Heart right ventricle (tissue), 16 donors: ENCODE data around the gene CD48. TPM values are rescaled to one million over a fixed set of nuclear protein-coding genes. Genes with fewer than 3 reads are reported as not detected.

Experiments used
- ATAC-seq, 8 donors: fragments of 200-7000 bp; cut with Tn5 transposase; one replicate each; pipeline ENCODE4 v1.9.1; 2020; ENCODE audit warnings: mild to moderate bottlenecking in 8 of 8, moderate library complexity in 8 of 8, moderate number of reproducible peaks in 1 of 8
- DNase-seq, 2 donors: peaks; one replicate each; pipeline ENCODE4 v3.0.0-alpha.2; 2020
- H3K27ac ChIP-seq, 10 donors: fragments of 200-600 bp; sonication (generic) in 2 of 10; one replicate each; pipeline versions ENCODE4 v1.5.0 to v1.8.0; 2020 to 2022; ENCODE audit warnings: mild to moderate bottlenecking in 3 of 10
- H3K27me3 ChIP-seq, 7 donors: fragments of 200-600 bp; one replicate each; pipeline ENCODE4 v1.8.0; 2021 to 2022; ENCODE audit warnings: mild to moderate bottlenecking in 2 of 7
- H3K36me3 ChIP-seq, 9 donors: fragments of 200-600 bp; sonication (generic) in 1 of 9; one replicate each; pipeline versions ENCODE4 v1.5.0 to v1.8.0; 2020 to 2022; ENCODE audit warnings: mild to moderate bottlenecking in 2 of 9
- H3K4me1 ChIP-seq, 9 donors: fragments of 200-600 bp; sonication (generic) in 1 of 9; one replicate each; pipeline versions ENCODE4 v1.5.0 to v1.8.0; 2020 to 2022; ENCODE audit warnings: mild to moderate bottlenecking in 4 of 9
- H3K4me3 ChIP-seq, 10 donors: fragments of 200-600 bp; sonication (generic) in 2 of 10; one replicate each; pipeline versions ENCODE4 v1.5.0 to v1.8.0; 2020 to 2022; ENCODE audit warnings: mild to moderate bottlenecking in 7 of 10, moderate library complexity in 2 of 10
- H3K9me3 ChIP-seq, 11 donors: fragments of 200-600 bp in 10 of 11; sonication (generic) in 2 of 11; one replicate each; pipeline versions ENCODE4 v1.5.0 to v1.8.0; 2013 to 2022; ENCODE audit warnings: mild to moderate bottlenecking in 2 of 11, control low read depth in 1 of 11, moderate library complexity in 1 of 11
- CTCF ChIP-seq, 9 donors: fragments of 200-600 bp; sonication (generic) in 2 of 9; IDR thresholded peaks; one replicate each; pipeline versions ENCODE4 v1.5.0 to v1.8.0; 2021 to 2022; ENCODE audit warnings: antibody characterized with exemption in 9 of 9, mild to moderate bottlenecking in 5 of 9, moderate library complexity in 1 of 9
- WGBS, 2 donors: extraction: QIAGEN DNeasy Blood & Tissue Kit; methylation state at CpG; one replicate each; pipeline ENCODE4 v1.1.7; 2013; ENCODE audit warnings: inconsistent platforms in 1 of 2; 5-methylcytosine and 5-hydroxymethylcytosine counted together
- intact Hi-C, 10 donors: fragments of 100-400 bp; cut with DNase I; formaldehyde crosslinking; loops; one replicate each; pipeline versions ENCODE4 v1.11.1 to v1.14.2; 2022
- polyA plus RNA-seq, 2 donors: library from polyadenylated mRNA; stranded (reverse); fragments of 200-250 nt; gene quantifications; one replicate each; pipeline ENCODE4 v1.2.3, GENCODE V29; 2013
- total RNA-seq, 10 donors: library from RNA; stranded (reverse); fragmentation: NEBNext Ultra II Directional in 3 of 10; extraction: Animal tissue kit (Norgen Biotek cat#: 25700) in 3 of 10; gene quantifications; one replicate each; pipeline versions ENCODE4 v1.2.1 to v1.2.4, GENCODE V29; 2021 to 2023
- donor health status: Arrhythmogenic right ventricular cardiomyopathy.
- donor health status: ischemic (EF 13 %, LVEDD 7.1; RV severe dilation, severe dysfunction).
- donor health status: healthy with polysubstance abuse.
- donor health status: DM: no; HTN: yes; CAD: no.
- donor health status: DM: no; HTN: no; CAD: no.
- donor health status: ischemic (EF 25% LVEDD 6.9; RV normal size, moderate dysfunction).
- donor health status: ischemic (EF 25% LVEDD 5.7; RV mildly dilated, moderate dysfunction).
- donor health status: healthy.
- donor health status: DM: yes; HTN: yes; CAD: no.
- donor health status: Ischemic cardiomyopathy.
- donor health status: ischemic (EF 35%, LVEDD 5.7; RV mildly dilated, moderate dysfunction).
- donor health status: nonischemic (EF 11% LVEDD 7.7; RV severe dilation, severe dysfunction).
- donor health status: DM: yes; HTN: yes; CAD: no.
- donor health status: PGD.
- donor health status: ischemic (EF 29% LVEDD 5.4; RV normal size, mild dysfunction).
- donor health status: nonischemic (EF 23%, LVEDD 6.1; RV moderate dilation, normal function).

The CD48 gene
- total and polyA plus RNA-seq, 12 donors, result 0.40 to 20.9 (median 0.96) TPM

- intact Hi-C loops, result no loop called here
- ATAC-seq, result no peak
Measured at GRCh38 chr1:160756849-160757201, 45.2 kb upstream of the CD48 start.

GRCh38 chr1:160755911-160756848 lies 44.6 kb upstream of the CD48 start:
- WGBS, 2 donors, result 71 to 72% methylated on average over 5 of the region's 5 CpGs
- no peaks in the 10 kb centered on the region for H3K4me1 ChIP-seq

More at GRCh38 chr1:160756849-160757201, 45.2 kb upstream of the CD48 start:
- no peak for DNase-seq
- 91% methylated on average over 2 of the region's 2 CpGs for WGBS, 2 donors
- no peaks in the 10 kb centered on the region for H3K4me1 ChIP-seq
- H3K36me3 ChIP-seq, result no peaks in the 10 kb centered on the region
- no peak overlapping the region for H3K4me3 ChIP-seq
- peak overlapping the region in 1 of 10 donors; percentile 57 for H3K27ac ChIP-seq
- TF ChIP-seq CTCF (IDR thresholded peaks at IDR 0.05), result no peak
- H3K27me3 ChIP-seq, result peaks cover 0 to 7% (median 0%) of the 10 kb centered on the region in 7 donors
- H3K9me3 ChIP-seq, result no peaks in the 10 kb centered on the region

DNA sequence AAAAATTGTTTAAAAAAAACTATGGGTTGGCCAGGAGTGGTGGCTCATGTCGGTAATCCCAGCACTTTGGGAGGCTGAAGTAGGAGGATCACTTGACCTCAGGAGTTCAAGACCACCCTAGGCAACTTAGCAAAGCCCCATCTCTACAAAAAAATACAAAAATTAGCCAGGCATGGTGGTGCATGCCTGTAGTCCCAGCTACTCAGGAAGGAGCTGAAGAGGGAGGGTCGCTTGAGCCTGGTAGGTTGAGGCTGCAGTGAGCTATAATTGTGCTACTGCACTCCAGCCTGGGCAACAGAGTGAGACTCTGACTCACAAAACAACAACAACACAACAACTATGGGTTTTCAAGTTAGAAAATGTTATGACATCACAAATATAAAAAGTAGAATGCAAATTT lies 43.8 kb upstream of the CD48 start:
- WGBS, 2 donors, result 82 to 95% methylated on average over 2 of the region's 2 CpGs
- intact Hi-C loops, result no loop called here
- no peak for TF ChIP-seq CTCF (IDR thresholded peaks at IDR 0.05)

More at GRCh38 chr1:160755911-160756848, 44.6 kb upstream of the CD48 start:
- DNase-seq (no peak), ATAC-seq (no peak)
- intact Hi-C loops, result no loop called here
- Histone ChIP-seq H3K27ac (peak overlapping the region in 1 of 10 donors; percentile 58), H3K36me3 (no peaks in the 10 kb centered on the region), H3K9me3 (no peaks in the 10 kb centered on the region), H3K4me3 (no peak overlapping the region), H3K27me3 (peaks cover 0 to 8% (median 0%) of the 10 kb centered on the region in 7 donors)
- TF ChIP-seq CTCF (IDR thresholded peaks at IDR 0.05), result no peak

DNA sequence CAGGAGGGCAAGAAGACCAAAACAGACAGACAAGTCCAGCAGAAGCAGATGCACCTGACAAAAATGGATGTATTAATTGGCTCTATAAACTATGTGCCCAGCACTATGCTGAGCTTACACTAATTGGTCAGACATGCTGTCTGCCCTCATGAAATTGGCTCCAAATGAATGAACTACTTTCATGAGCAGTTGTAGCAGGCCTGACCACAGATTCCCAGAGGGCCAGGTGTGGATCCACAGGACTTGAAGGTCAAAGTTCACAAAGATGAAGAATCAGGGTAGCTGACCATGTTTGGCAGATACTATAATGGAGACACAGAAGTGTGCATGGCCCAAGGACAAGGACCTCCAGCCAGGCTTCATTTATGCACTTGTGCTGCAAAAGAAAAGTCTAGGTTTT lies 42.0 kb upstream of the CD48 start:
- H3K9me3 ChIP-seq, result no peaks in the 10 kb centered on the region
- H3K27me3 ChIP-seq, result peaks cover 0 to 27% (median 10%) of the 10 kb centered on the region in 7 donors
- intact Hi-C loops, result no loop called here
- no peak for TF ChIP-seq CTCF (IDR thresholded peaks at IDR 0.05)
- peaks cover 0 to 7% (median 0%) of the 10 kb centered on the region in 9 donors for H3K4me1 ChIP-seq
- no peak overlapping the region for H3K4me3 ChIP-seq
- no peak for DNase-seq
- H3K27ac ChIP-seq, result no peak overlapping the region
- ATAC-seq, result no peak
- peaks cover 0 to 5% (median 0%) of the 10 kb centered on the region in 9 donors for H3K36me3 ChIP-seq

More for the DNA sequence above, 43.8 kb upstream of the CD48 start:
- ATAC-seq (no peak), DNase-seq (no peak)
- H3K27ac ChIP-seq, result peak overlapping the region in 1 of 10 donors; percentile 58
- no peaks in the 10 kb centered on the region for H3K4me1 ChIP-seq
- H3K4me3 ChIP-seq, result no peak overlapping the region
- H3K36me3 ChIP-seq, result no peaks in the 10 kb centered on the region
- H3K27me3 ChIP-seq, result peaks cover 0 to 14% (median 3%) of the 10 kb centered on the region in 7 donors
- H3K9me3 ChIP-seq, result no peaks in the 10 kb centered on the region
